GM12872 (cell line): ENCODE data around the gene LGALS3BP.

Experiments
- CTCF ChIP-seq: IDR thresholded peaks from 3 replicates; pipeline ENCODE4 v1.5.1; 2011; ENCODE audit warnings: low read depth, mild to moderate bottlenecking, low read length, moderate library complexity; ENCODE audit not compliant: insufficient read depth

The LGALS3BP gene

DNA sequence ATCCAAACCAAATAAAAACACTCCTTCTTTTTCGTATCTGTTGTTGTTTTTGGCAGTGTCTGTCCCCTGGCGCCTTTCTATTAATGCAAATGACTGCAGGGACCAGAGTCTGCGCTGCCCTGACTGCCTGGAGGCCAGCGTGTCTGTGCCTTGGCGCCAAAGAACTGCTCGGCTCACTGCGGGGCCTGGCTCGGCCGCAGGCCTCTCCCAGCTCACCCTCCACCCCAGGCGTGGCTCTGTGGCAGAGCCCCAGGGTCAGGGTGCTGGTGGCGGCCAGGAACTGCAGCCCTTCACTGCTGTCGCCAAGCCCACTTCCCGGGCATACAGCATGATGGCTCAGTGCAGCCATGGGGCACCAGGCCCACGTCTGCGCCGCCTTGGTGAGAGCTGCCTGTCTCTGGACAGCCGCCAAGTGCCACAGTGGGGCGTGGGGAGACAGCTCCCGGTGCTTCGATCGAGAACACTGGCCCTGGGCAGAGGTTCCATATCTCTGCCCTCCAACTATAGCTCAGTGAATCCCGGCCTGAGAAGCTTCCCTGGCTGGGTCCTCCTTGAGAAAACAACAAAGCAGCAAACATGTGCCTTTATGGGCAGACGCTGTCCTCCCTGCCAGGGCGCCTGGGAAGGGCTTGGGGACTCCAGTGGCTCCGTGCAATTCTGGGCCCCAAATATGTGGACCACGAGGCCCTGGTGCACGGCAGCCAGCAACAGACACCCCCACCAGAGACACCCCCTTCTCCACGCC, 18.8 kb upstream of the LGALS3BP start:
- TF ChIP-seq CTCF: no peak

DNA sequence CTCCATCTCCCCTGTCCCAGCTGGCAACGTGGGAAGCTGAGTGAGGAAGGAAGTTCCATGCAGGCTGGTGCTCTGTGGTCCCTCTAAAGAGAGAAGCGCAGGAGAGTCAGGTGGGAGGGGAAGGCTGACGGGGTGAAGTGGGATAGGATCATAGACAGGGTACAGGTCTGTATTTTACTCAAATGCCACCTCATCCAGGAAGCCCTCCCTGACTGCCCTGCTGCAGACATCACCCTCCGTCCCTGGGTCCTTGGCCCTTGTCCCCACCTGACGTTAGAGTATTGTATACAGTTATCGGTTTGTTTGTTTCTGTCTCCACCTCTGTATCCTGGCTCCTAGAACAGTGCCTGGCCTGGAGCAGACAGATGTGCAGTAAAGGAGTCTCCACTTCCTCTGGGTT, 18.2 kb upstream of the LGALS3BP start:
- TF ChIP-seq CTCF: no peak

DNA sequence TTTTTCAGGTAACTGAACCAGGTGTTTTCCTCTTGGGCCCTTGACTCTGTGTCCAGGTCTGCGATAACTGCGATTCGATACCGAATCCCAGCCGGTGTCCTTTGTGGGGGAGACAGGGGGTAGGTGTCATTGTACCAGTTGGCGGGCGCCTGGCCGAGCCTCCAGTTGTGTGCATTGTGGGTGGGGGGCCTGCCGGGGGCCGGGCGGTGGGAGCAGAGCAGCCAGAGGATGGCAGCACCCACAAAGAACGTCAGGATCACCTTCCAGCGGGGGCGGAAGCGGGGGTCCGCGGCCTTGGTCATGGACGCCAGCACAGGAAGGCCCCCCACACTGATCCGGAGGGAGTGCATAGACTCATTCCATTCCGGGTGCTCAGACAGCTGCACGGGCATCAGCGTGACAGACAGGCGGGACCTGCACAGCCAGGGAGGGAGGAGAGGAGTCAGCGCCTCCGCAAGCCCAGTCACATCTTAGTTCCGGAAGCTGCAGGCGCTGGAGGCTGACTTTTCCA, 17.6 kb upstream of the LGALS3BP start:
- no peak for TF ChIP-seq CTCF

GRCh38 chr17:78996781-78997201, 17.1 kb upstream of the LGALS3BP start:
- no peak for TF ChIP-seq CTCF

DNA sequence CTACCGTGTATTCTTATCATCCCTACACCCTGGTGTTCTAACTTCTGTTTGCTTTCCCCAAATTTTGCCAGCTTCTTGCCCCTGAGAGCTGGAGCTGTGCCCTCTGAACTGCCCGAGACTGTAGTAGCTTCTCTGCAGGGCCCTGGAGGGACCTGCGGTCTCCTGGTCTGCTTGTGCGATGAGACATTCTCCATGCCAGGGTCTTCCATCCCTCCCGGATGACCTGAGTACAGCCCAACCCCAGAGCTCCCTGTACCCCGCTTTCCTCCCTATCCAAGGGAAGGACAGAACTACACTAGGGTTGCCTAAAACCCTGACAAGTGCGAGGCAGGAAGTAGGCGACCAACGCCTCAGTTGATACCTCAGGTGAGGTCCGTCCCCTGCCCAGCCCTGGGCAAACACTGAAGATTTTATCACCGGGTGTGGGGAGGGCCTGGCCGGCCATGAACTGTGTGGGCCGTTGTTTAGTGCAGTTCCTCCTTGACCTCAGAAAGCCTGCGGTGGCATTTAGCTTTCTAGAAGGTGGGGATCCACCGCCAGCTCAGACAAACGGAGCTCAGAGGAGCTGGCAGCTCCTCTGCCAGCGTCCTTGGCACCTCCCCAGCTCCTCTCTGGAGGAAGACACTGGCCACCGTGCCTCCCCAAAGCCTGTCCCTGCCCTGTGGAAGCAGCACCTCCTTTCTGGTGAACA, 16.2 kb upstream of the LGALS3BP start:
- TF ChIP-seq CTCF: no peak

DNA sequence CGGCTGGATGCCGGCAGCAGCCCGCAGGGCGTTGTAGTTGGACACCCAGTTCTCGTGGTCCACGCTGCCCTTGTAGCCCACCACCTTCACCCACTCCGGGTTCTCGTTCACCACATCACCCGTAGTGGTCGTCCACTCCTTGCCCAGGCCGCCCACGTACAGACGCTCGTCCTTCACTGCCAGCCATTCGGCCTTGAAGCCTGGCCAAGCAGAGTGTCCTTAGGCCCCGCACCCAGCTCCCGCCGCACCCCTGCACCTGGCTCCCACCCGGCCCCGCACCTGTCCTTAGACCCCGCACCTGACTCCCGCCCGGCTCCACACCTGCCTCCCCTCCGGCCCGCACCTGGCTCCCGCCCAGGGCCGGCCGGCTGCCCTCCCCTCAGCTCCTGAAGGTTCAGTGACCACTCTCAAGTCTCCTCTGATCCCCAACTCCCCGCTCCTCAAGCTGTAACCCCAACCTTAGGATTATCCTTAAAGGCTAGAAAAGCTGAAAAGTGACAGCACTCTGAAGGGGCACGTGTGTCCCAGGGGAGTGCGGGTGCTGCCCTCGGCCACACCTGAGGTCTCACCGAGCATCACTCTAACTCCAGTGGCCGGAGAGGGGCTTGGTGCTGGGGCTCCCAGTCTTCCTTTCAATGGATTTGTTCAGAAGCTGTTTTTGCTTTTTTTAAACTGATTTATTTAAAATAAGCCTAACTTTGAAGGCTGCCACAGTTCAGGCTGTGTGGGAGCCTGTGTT, 15.5 kb upstream of the LGALS3BP start:
- no peak for TF ChIP-seq CTCF
